ENCODE measurements around the gene DHX9. TPM values are rescaled to one million over a fixed set of nuclear protein-coding genes. Genes with fewer than 3 reads are reported as not detected.

Gene DHX9
- total RNA-seq, 1 donor from 2014 or later, result 88.6 TPM

- TF ChIP-seq POLR2AphosphoS5 (IDR thresholded peaks at IDR 0.05; ENCODE audit: insufficient read depth in 1 of 2, low read depth in 1 of 2) (peak in 1 of 2 donors; percentile 77), CTCF (IDR thresholded peaks at IDR 0.05) (no peak)
- H3K4me3 ChIP-seq, result no peak overlapping the region
- DNase-seq (ENCODE audit: extremely low spot score in 2 of 2), result no peak
- intact Hi-C loops (cut with DNase I), result no loop called here
- H3K36me3 ChIP-seq, result no peaks in the 10 kb centered on the region
- no peak overlapping the region for H3K27ac ChIP-seq
- no peaks in the 10 kb centered on the region for H3K9me3 ChIP-seq
- H3K27me3 ChIP-seq, result no peaks in the 10 kb centered on the region
- no peaks in the 10 kb centered on the region for H3K4me1 ChIP-seq
Measured at GRCh38 chr1:182795563-182796228, 43.5 kb upstream of the DHX9 start.

GRCh38 chr1:182802006-182802803 lies 36.9 kb upstream of the DHX9 start:
- Histone ChIP-seq H3K36me3 (peaks cover 0 to 10% of the 10 kb centered on the region in 2 donors), H3K27me3 (no peaks in the 10 kb centered on the region), H3K27ac (no peak overlapping the region), H3K9me3 (no peaks in the 10 kb centered on the region), H3K4me1 (peaks cover 5% of the 10 kb centered on the region), H3K4me3 (no peak overlapping the region)
- no peak for DNase-seq (ENCODE audit: extremely low spot score in 2 of 2)
- intact Hi-C loops (cut with DNase I), result no loop called here
- no peak for TF ChIP-seq POLR2A (IDR thresholded peaks at IDR 0.05)
- TF ChIP-seq POLR2AphosphoS5 (IDR thresholded peaks at IDR 0.05; ENCODE audit: insufficient read depth in 1 of 2, low read depth in 1 of 2), result peak in 1 of 2 donors; percentile 82

- H3K9me3 ChIP-seq, result no peaks in the 10 kb centered on the region
- peaks cover 0 to 10% of the 10 kb centered on the region in 2 donors for H3K36me3 ChIP-seq
- no peak overlapping the region for H3K27ac ChIP-seq
- intact Hi-C loops (cut with DNase I), result no loop called here
- peaks cover 5% of the 10 kb centered on the region for H3K4me1 ChIP-seq
- H3K27me3 ChIP-seq, result no peaks in the 10 kb centered on the region
- TF ChIP-seq POLR2AphosphoS5 (IDR thresholded peaks at IDR 0.05; ENCODE audit: insufficient read depth in 1 of 2, low read depth in 1 of 2), result no peak
- no peak for TF ChIP-seq CTCF (IDR thresholded peaks at IDR 0.05)
- no peak for TF ChIP-seq POLR2A (IDR thresholded peaks at IDR 0.05)
- no peak overlapping the region for H3K4me3 ChIP-seq
- DNase-seq (ENCODE audit: extremely low spot score in 2 of 2), result no peak
Measured at GRCh38 chr1:182803846-182804245, 35.3 kb upstream of the DHX9 start.

- no peaks in the 10 kb centered on the region for H3K27me3 ChIP-seq
- H3K27ac ChIP-seq, result no peak overlapping the region
- no peaks in the 10 kb centered on the region for H3K9me3 ChIP-seq
- H3K4me3 ChIP-seq, result no peak overlapping the region
- no peak for DNase-seq (ENCODE audit: extremely low spot score in 2 of 2)
- H3K36me3 ChIP-seq, result peaks cover 0 to 10% of the 10 kb centered on the region in 2 donors
- TF ChIP-seq CTCF (IDR thresholded peaks at IDR 0.05), result no peak
- TF ChIP-seq POLR2AphosphoS5 (IDR thresholded peaks at IDR 0.05; ENCODE audit: insufficient read depth in 1 of 2, low read depth in 1 of 2), result no peak
- TF ChIP-seq POLR2A (IDR thresholded peaks at IDR 0.05), result no peak
- peaks cover 5% of the 10 kb centered on the region for H3K4me1 ChIP-seq
- intact Hi-C loops (cut with DNase I), result no loop called here
Measured at GRCh38 chr1:182806015-182806678, 33.0 kb upstream of the DHX9 start.

- intact Hi-C loops (cut with DNase I), result no loop called here
- H3K36me3 ChIP-seq, result peaks cover 0 to 10% of the 10 kb centered on the region in 2 donors
Measured at GRCh38 chr1:182807907-182808306, 31.2 kb upstream of the DHX9 start.

More at GRCh38 chr1:182807907-182808306, 31.2 kb upstream of the DHX9 start:
- TF ChIP-seq POLR2A (IDR thresholded peaks at IDR 0.05), result no peak
- TF ChIP-seq CTCF (IDR thresholded peaks at IDR 0.05), result no peak
- no peak for TF ChIP-seq POLR2AphosphoS5 (IDR thresholded peaks at IDR 0.05; ENCODE audit: insufficient read depth in 1 of 2, low read depth in 1 of 2)
- no peaks in the 10 kb centered on the region for H3K27me3 ChIP-seq
- H3K4me1 ChIP-seq, result no peaks in the 10 kb centered on the region
- H3K9me3 ChIP-seq, result no peaks in the 10 kb centered on the region
- no peak for DNase-seq (ENCODE audit: extremely low spot score in 2 of 2)
- H3K27ac ChIP-seq, result no peak overlapping the region
- H3K4me3 ChIP-seq, result no peak overlapping the region

All from vagina (tissue), 2 donors.